ENCODE results near the gene ATAD2B. TPM values are rescaled to one million over a fixed set of nuclear protein-coding genes. Genes with fewer than 3 reads are reported as not detected.

The ATAD2B gene
- total RNA-seq, 1 donor from 2014 or later, result 8.4 TPM

DNA sequence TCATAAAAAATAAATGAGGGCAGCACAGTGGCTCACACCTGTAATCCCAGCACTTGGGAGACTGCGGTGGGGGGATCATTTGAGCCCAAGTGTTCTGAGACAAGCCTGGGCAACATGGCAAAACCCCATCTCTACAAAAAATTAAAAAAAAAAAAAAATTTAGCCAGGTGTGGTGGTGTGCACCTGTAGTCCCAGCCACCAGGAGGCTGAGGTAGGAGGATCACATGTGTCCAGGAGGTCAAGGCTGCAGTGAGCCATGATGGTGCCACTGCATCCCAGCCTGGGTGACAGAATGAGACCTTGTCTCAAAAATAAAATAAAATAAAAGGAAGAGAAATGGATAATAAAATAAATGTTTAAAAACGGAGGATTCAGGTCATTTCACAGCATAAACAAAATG, 113.5 kb downstream of the ATAD2B start:
- H3K4me1 ChIP-seq, result no peaks in the 10 kb centered on the region
- no peak overlapping the region for H3K4me3 ChIP-seq
- no peaks in the 10 kb centered on the region for H3K27me3 ChIP-seq
- no peak overlapping the region for H3K27ac ChIP-seq
- no peaks in the 10 kb centered on the region for H3K9me3 ChIP-seq
- no peak for DNase-seq (ENCODE audit: low spot score in 2 of 2)
- TF ChIP-seq CTCF (IDR thresholded peaks at IDR 0.05), result no peak
- peaks cover 2 to 9% of the 10 kb centered on the region in 2 donors for H3K36me3 ChIP-seq
- intact Hi-C loops (cut with DNase I), result no loop called here

DNA sequence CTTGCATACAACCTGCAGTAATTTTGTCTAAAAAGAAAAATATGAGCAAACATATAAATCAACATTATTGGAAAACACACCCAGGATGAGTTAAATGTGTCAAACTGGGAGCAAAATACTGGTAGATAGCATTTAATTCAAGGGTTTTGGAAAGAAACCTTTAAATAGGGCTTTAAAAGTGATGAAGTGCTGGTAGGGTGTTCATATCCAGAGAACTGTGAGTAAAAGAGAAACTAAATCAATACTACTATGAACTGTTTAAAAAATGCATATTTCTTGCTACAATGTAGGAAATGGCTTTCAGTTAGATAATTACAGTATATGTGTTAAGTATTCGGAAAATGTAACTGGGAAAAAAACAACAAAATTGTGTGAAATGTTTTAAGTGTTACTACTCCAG, 117.8 kb downstream of the ATAD2B start:
- intact Hi-C loops (cut with DNase I), result no loop called here
- H3K4me1 ChIP-seq, result no peaks in the 10 kb centered on the region
- H3K27ac ChIP-seq, result no peak overlapping the region
- no peaks in the 10 kb centered on the region for H3K27me3 ChIP-seq
- no peak overlapping the region for H3K4me3 ChIP-seq
- no peaks in the 10 kb centered on the region for H3K9me3 ChIP-seq
- peaks cover 2 to 12% of the 10 kb centered on the region in 2 donors for H3K36me3 ChIP-seq
- no peak for DNase-seq (ENCODE audit: low spot score in 2 of 2)
- no peak for TF ChIP-seq CTCF (IDR thresholded peaks at IDR 0.05)

- H3K27me3 ChIP-seq, result no peaks in the 10 kb centered on the region
- no peak for TF ChIP-seq CTCF (IDR thresholded peaks at IDR 0.05)
- no peaks in the 10 kb centered on the region for H3K9me3 ChIP-seq
- H3K36me3 ChIP-seq, result peaks cover 2 to 12% of the 10 kb centered on the region in 2 donors
- intact Hi-C loops (cut with DNase I), result no loop called here
- peaks cover 0 to 8% of the 10 kb centered on the region in 2 donors for H3K4me1 ChIP-seq
- H3K27ac ChIP-seq, result no peak overlapping the region
- H3K4me3 ChIP-seq, result no peak overlapping the region
- DNase-seq (ENCODE audit: low spot score in 2 of 2), result no peak
Observed at GRCh38 chr2:23806665-23807249, 120.2 kb downstream of the ATAD2B start.

- no peak overlapping the region for H3K27ac ChIP-seq
- H3K27me3 ChIP-seq, result no peaks in the 10 kb centered on the region
- intact Hi-C loops (cut with DNase I), result no loop called here
- no peak for TF ChIP-seq CTCF (IDR thresholded peaks at IDR 0.05)
- no peak for DNase-seq (ENCODE audit: low spot score in 2 of 2)
- H3K4me3 ChIP-seq, result no peak overlapping the region
- H3K36me3 ChIP-seq, result peaks cover 1 to 12% of the 10 kb centered on the region in 2 donors
- peaks cover 0 to 8% of the 10 kb centered on the region in 2 donors for H3K4me1 ChIP-seq
- no peaks in the 10 kb centered on the region for H3K9me3 ChIP-seq
Observed at GRCh38 chr2:23806201-23806600, 120.7 kb downstream of the ATAD2B start.

- H3K9me3 ChIP-seq, result no peaks in the 10 kb centered on the region
- peaks cover 0 to 8% of the 10 kb centered on the region in 2 donors for H3K4me1 ChIP-seq
- intact Hi-C loops (cut with DNase I), result no loop called here
- H3K27ac ChIP-seq, result no peak overlapping the region
- peaks cover 0 to 3% of the 10 kb centered on the region in 2 donors for H3K36me3 ChIP-seq
- no peak overlapping the region for H3K4me3 ChIP-seq
- no peak for TF ChIP-seq CTCF (IDR thresholded peaks at IDR 0.05)
- no peak for DNase-seq (ENCODE audit: low spot score in 2 of 2)
- H3K27me3 ChIP-seq, result no peaks in the 10 kb centered on the region
Observed at GRCh38 chr2:23803965-23804542, 122.9 kb downstream of the ATAD2B start.

Measured in ascending aorta (tissue), 2 donors.